Stomach (tissue), 9 donors: ENCODE measurements around the gene LY9. TPM values are rescaled to one million over a fixed set of nuclear protein-coding genes. Genes with fewer than 3 reads are reported as not detected.

Experiments
- DNase-seq, 2 donors: peaks; one replicate each; pipeline versions ENCODE4 v3.0.0 to v3.0.0-alpha.2; 2013 to 2019
- H3K27ac ChIP-seq, 5 donors: fragments of 200-600 bp in 4 of 5; sonication (generic) in 4 of 5; one replicate each; pipeline ENCODE4 v1.5.1; 2013 to 2019; ENCODE audit warnings: mild to moderate bottlenecking in 1 of 5, moderate library complexity in 1 of 5
- H3K27me3 ChIP-seq, 3 donors: fragments of 200-600 bp; sonication (generic); one replicate each; pipeline ENCODE4 v1.5.1; 2017 to 2019; ENCODE audit warnings: mixed run types in 1 of 3
- H3K36me3 ChIP-seq, 4 donors: fragments of 200-600 bp; sonication (generic); 1 replicate in 3 of 4; 2 replicates in 1 of 4; pipeline ENCODE4 v1.5.1; 2016 to 2019
- H3K4me1 ChIP-seq, 4 donors: fragments of 200-600 bp; sonication (generic); one replicate each; pipeline ENCODE4 v1.5.1; 2016 to 2019
- H3K4me3 ChIP-seq, 4 donors: fragments of 200-600 bp; sonication (generic) in 3 of 4; one replicate each; pipeline ENCODE4 v1.5.1; 2016 to 2019; ENCODE audit warnings: mild to moderate bottlenecking in 1 of 4
- H3K9me3 ChIP-seq, 4 donors: fragments of 200-600 bp; sonication (generic); one replicate each; pipeline ENCODE4 v1.5.1; 2016 to 2019
- CTCF ChIP-seq, 7 experiments: fragments of 450-650 bp in 4 of 7; fragments of 200-600 bp in 3 of 7; sonication (generic) in 3 of 7; IDR thresholded peaks; one replicate each; pipeline ENCODE4 v1.5.1; 2016 to 2019; ENCODE audit warnings: antibody characterized with exemption in 7 of 7, control low read depth in 2 of 7, mild to moderate bottlenecking in 1 of 7
- EP300 ChIP-seq: sonication (generic); formaldehyde crosslinking; IDR thresholded peaks from one replicate; pipeline ENCODE4 v1.6.1; 2017; ENCODE audit warnings: antibody characterized with exemption
- POLR2A ChIP-seq, 4 donors: fragments of 450-650 bp; IDR thresholded peaks; one replicate each; pipeline ENCODE4 v1.6.1; 2016; ENCODE audit warnings: antibody characterized with exemption in 4 of 4, control low read depth in 2 of 4, mild to moderate bottlenecking in 1 of 4, moderate library complexity in 1 of 4
- POLR2AphosphoS5 ChIP-seq, 3 donors: sonication (generic); formaldehyde crosslinking; IDR thresholded peaks; one replicate each; pipeline ENCODE4 v1.6.1; 2016; ENCODE audit warnings: antibody characterized with exemption in 3 of 3
- WGBS, 5 donors: extraction: QIAGEN DNeasy Blood & Tissue Kit in 3 of 5; methylation state at CpG; one replicate each; pipeline versions ENCODE4 v1.1.5 to v1.1.7; 2013 to 2018; 5-methylcytosine and 5-hydroxymethylcytosine counted together
- intact Hi-C: fragments of 100-400 bp; cut with DNase I; formaldehyde crosslinking; loops from one replicate; pipeline ENCODE4 v1.15.1; 2023; ENCODE audit warnings: low total_unique reads
- polyA plus RNA-seq, 3 donors: library from polyadenylated mRNA; stranded (reverse); fragments of 200-250 nt; gene quantifications; one replicate each; pipeline ENCODE4 v1.2.3, GENCODE V29; 2013
- total RNA-seq, 5 donors: library from RNA; depleted of rRNA; stranded (reverse); fragments of >200 nt; gene quantifications; one replicate each; pipeline versions ENCODE4 v1.1.0 to v1.2.3, GENCODE V29; 2014 to 2016
- donor health status: healthy with polysubstance abuse.
- donor health status: Bipolar disorder and iron deficiency.
- donor health status: healthy.

Gene LY9
- total and polyA plus RNA-seq, 8 donors: 0.25 to 7.5 (median 1.2) TPM; not detected in 2

- DNase-seq: no peak
- Histone ChIP-seq H3K27ac (no peak overlapping the region), H3K27me3 (no peaks in the 10 kb centered on the region), H3K36me3 (no peaks in the 10 kb centered on the region), H3K4me1 (no peaks in the 10 kb centered on the region), H3K9me3 (no peaks in the 10 kb centered on the region), H3K4me3 (no peak overlapping the region)
- WGBS, 5 donors: 52 to 83% (median 73%) methylated on average over 3 of the region's 3 CpGs
- intact Hi-C loops: no loop called here
- TF ChIP-seq EP300 (no peak), POLR2A (IDR thresholded peaks at IDR 0.05) (no peak), CTCF (IDR thresholded peaks at IDR 0.05) (no peak), POLR2AphosphoS5 (IDR thresholded peaks at IDR 0.05) (no peak)
These were observed 23.2 kb downstream of the LY9 start for GRCh38 chr1:160819186-160819585.

- Histone ChIP-seq H3K27ac (no peak overlapping the region), H3K9me3 (no peaks in the 10 kb centered on the region), H3K4me3 (no peak overlapping the region), H3K36me3 (no peaks in the 10 kb centered on the region), H3K27me3 (no peaks in the 10 kb centered on the region), H3K4me1 (no peaks in the 10 kb centered on the region)
- TF ChIP-seq POLR2AphosphoS5 (IDR thresholded peaks at IDR 0.05) (no peak), POLR2A (IDR thresholded peaks at IDR 0.05) (no peak), CTCF (IDR thresholded peaks at IDR 0.05) (no peak), EP300 (no peak)
- DNase-seq: no peak
- 71 to 84% (median 81%) methylated on average over 8 of the region's 8 CpGs for WGBS, 5 donors
- intact Hi-C loops: loop anchor here (10.0 kb wide), 1 partner anchor 97 kb away; no protein-coding TSS in a partner anchor
These were observed 25.7 kb downstream of the LY9 start for GRCh38 chr1:160821627-160822026.

- H3K9me3 ChIP-seq: no peaks in the 10 kb centered on the region
- TF ChIP-seq CTCF (IDR thresholded peaks at IDR 0.05): no peak
- H3K4me1 ChIP-seq: no peaks in the 10 kb centered on the region
- no peak for DNase-seq
- no peaks in the 10 kb centered on the region for H3K36me3 ChIP-seq
- WGBS, 5 donors: 65 to 74% (median 70%) methylated on average over 3 of the region's 3 CpGs
- intact Hi-C loops: loop anchor here (10.0 kb wide), 1 partner anchor 98 kb away; no protein-coding TSS in a partner anchor
- no peak overlapping the region for H3K4me3 ChIP-seq
- H3K27ac ChIP-seq: no peak overlapping the region
- no peaks in the 10 kb centered on the region for H3K27me3 ChIP-seq
These were observed 27.3 kb downstream of the LY9 start for GRCh38 chr1:160823296-160823695.

GRCh38 chr1:160826546-160826945 is 30.6 kb downstream of the LY9 start:
- no peak overlapping the region for H3K27ac ChIP-seq

More at GRCh38 chr1:160826546-160826945, 30.6 kb downstream of the LY9 start:
- Histone ChIP-seq H3K4me3 (no peak overlapping the region), H3K9me3 (no peaks in the 10 kb centered on the region), H3K4me1 (no peaks in the 10 kb centered on the region), H3K27me3 (no peaks in the 10 kb centered on the region), H3K36me3 (no peaks in the 10 kb centered on the region)
- 80 to 93% (median 89%) methylated on average over 1 of the region's 1 CpG for WGBS, 5 donors
- no peak for DNase-seq
- TF ChIP-seq EP300 (no peak), POLR2AphosphoS5 (IDR thresholded peaks at IDR 0.05) (no peak), CTCF (IDR thresholded peaks at IDR 0.05) (no peak)
- intact Hi-C loops: loop anchor here (10.0 kb wide), 1 partner anchor 102 kb away; no protein-coding TSS in a partner anchor
